ENCODE results near the gene COPZ2. TPM values are rescaled to one million over a fixed set of nuclear protein-coding genes. Genes with fewer than 3 reads are reported as not detected.

COPZ2 gene
- polyA plus RNA-seq, 1 of the 3 experiments (the other 2 are of a cell fraction): 36.9 TPM

- ChIA-PET CTCF (interaction anchor here (0.6 to 31.3 kb wide), 47 partner anchors 8 to 852 kb away, joined by 3 to 1200 read pairs (median 5); partner anchors contain the start of genes CBX1, COPZ2, NFE2L1 and SCRN2), POLR2A (interaction anchor here (0.8 to 3.0 kb wide), 14 partner anchors 10 to 104 kb away, joined by 3 to 27 read pairs (median 3); partner anchors contain the start of genes CBX1, COPZ2 and NFE2L1)
- H3K79me2 ChIP-seq (ENCODE audit: insufficient read depth): no peaks in the 10 kb centered on the region
- peak; percentile 91 for DNase-seq
- no peaks in the 10 kb centered on the region for H4K20me1 ChIP-seq (ENCODE audit: insufficient read depth)
- H3K4me2 ChIP-seq: peak overlapping the region; percentile 100; the same call in 1 of the 2 replicates
- peak overlapping the region; percentile 73; the same call in 1 of the 2 replicates for H2AFZ ChIP-seq (ENCODE audit: low read depth)
- peaks cover 25 to 33% of the 10 kb centered on the region in 2 experiments; a peak in 3 of 4 replicates for H3K4me1 ChIP-seq (ENCODE audit: control insufficient read depth in 1 of 2, insufficient read depth in 2 of 2, low read depth in 1 of 2, low read length in 1 of 2)
- H3K9me2 ChIP-seq: no peaks in the 10 kb centered on the region
- peak overlapping the region in 1 of 2 experiments; percentile 10; a peak in 1 of 4 replicates for H3K4me3 ChIP-seq (ENCODE audit: low read depth in 2 of 2, low read length in 1 of 2)
- peak overlapping the region in 1 of 2 experiments; percentile 24; a peak in 2 of 4 replicates for H3K27ac ChIP-seq (ENCODE audit: low read depth in 2 of 2, low read length in 1 of 2)
- H3K36me3 ChIP-seq (replicated peaks in 1 of 2; ENCODE audit: control insufficient read depth in 1 of 2, insufficient read depth in 2 of 2, low read length in 1 of 2): no peaks in the 10 kb centered on the region
- 33% methylated on average over 14 of the region's 18 CpGs for WGBS (ENCODE audit: low lambda C conversion rate)
- no peaks in the 10 kb centered on the region for H3K27me3 ChIP-seq (ENCODE audit: insufficient read depth)
- H3K9me3 ChIP-seq: no peaks in the 10 kb centered on the region
- H3F3A ChIP-seq (replicated peaks; ENCODE audit: insufficient read depth): peaks cover 43% of the 10 kb centered on the region
- peak overlapping the region; percentile 34; the same call in 1 of the 2 replicates for H3K9ac ChIP-seq
- peak; percentile 100 for TF ChIP-seq CTCF (IDR thresholded peaks at IDR 0.05)
- TF ChIP-seq RFX5 (IDR thresholded peaks at IDR 0.05; ENCODE audit: low read length): 0 out of 2 replicates have a peak, but pooled peaks have one; percentile 33
- TF ChIP-seq MEF2A (IDR thresholded peaks at IDR 0.05; ENCODE audit: borderline replicate concordance, low read depth): no peak
- TF ChIP-seq RXRA (IDR thresholded peaks at IDR 0.05; ENCODE audit: borderline replicate concordance, low read depth): no peak
- no peak for TF ChIP-seq FOXM1 (IDR thresholded peaks at IDR 0.05; ENCODE audit: low read depth)
- 0 out of 2 replicates have a peak, but pooled peaks have one; percentile 22 for TF ChIP-seq POLR2AphosphoS5 (IDR thresholded peaks at IDR 0.05; ENCODE audit: low read depth, low read length)
- no peak for TF ChIP-seq ZBTB33 (IDR thresholded peaks at IDR 0.05; ENCODE audit: borderline replicate concordance, low read depth)
- TF ChIP-seq PBX3 (IDR thresholded peaks at IDR 0.05): no peak
- TF ChIP-seq ELF1 (IDR thresholded peaks at IDR 0.05): no peak
- TF ChIP-seq GATA2 (CRISPR knock-in tag; IDR thresholded peaks at IDR 0.05): no peak
- TF ChIP-seq YY1 (IDR thresholded peaks at IDR 0.05; ENCODE audit: low read depth): no peak
- no peak for TF ChIP-seq IRF3 (IDR thresholded peaks at IDR 0.05; ENCODE audit: low read depth, low read length)
- no peak for TF ChIP-seq FOSL2 (IDR thresholded peaks at IDR 0.05; ENCODE audit: borderline replicate concordance, low read depth)
- TF ChIP-seq RCOR1 (IDR thresholded peaks at IDR 0.05; ENCODE audit: low read length): peak; percentile 81
- peak; percentile 83 for TF ChIP-seq CHD2 (IDR thresholded peaks at IDR 0.05; ENCODE audit: low read length, partially characterized antibody)
- no peak for TF ChIP-seq USF2 (IDR thresholded peaks at IDR 0.05; ENCODE audit: borderline replicate concordance, low read depth, low read length)
- TF ChIP-seq SIN3A (IDR thresholded peaks at IDR 0.05; ENCODE audit: borderline replicate concordance, low read depth, low read length): peak; percentile 93
- peak; percentile 98 for TF ChIP-seq SMC3 (IDR thresholded peaks at IDR 0.05; ENCODE audit: low read depth, low read length)
- 0 out of 2 replicates have a peak, but pooled peaks have one; percentile 30 for TF ChIP-seq NRF1 (IDR thresholded peaks at IDR 0.05; ENCODE audit: low read depth, low read length)
- TF ChIP-seq EZH2phosphoT487 (IDR thresholded peaks at IDR 0.05; ENCODE audit: borderline replicate concordance, low read depth): no peak
- peak; percentile 96 for TF ChIP-seq RAD21 (IDR thresholded peaks at IDR 0.05; ENCODE audit: low read length)
- no peak for TF ChIP-seq EP300 (IDR thresholded peaks at IDR 0.05; ENCODE audit: borderline replicate concordance in 1 of 2, low read depth in 1 of 2, low read length in 1 of 2)
- peak; percentile 24; the same call in 1 of the 2 replicates for TF ChIP-seq TAF1 (IDR thresholded peaks at IDR 0.05; ENCODE audit: borderline replicate concordance, low read depth, low read length)
- TF ChIP-seq MXI1 (IDR thresholded peaks at IDR 0.05; ENCODE audit: low read depth, low read length): peak; percentile 99
- TF ChIP-seq TCF12 (IDR thresholded peaks at IDR 0.05): no peak
- no peak for TF ChIP-seq TEAD4 (IDR thresholded peaks at IDR 0.05; ENCODE audit: borderline replicate concordance, insufficient read depth)
Observed at GRCh38 chr17:48026502-48027321, 10.9 kb downstream of the COPZ2 start.

All from SK-N-SH (cell line).